ENCODE results near the gene ACTR1B.

The ACTR1B gene

DNA sequence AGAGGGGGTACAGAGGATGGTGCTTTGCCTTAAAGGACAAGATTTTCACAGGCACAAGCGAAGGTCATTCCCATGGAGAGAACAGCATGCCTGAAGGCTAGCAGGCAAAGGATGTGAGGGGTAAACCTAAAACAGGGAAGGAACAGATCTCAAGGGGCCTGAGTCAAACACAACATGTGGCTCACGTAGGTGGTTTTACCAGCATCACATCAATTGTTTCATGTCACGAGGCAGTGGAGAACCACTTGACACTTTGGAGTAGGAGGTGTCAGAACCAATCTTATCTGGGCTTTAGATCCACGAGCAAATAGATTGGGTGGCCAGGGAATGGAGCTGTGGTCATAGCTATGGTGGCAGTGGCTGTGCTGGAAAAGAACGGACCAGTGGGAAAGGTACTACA, 9.5 kb downstream of the ACTR1B start:
- DNase-seq (ENCODE audit: low read depth), result no peak
- TF ChIP-seq, protein P1, sequence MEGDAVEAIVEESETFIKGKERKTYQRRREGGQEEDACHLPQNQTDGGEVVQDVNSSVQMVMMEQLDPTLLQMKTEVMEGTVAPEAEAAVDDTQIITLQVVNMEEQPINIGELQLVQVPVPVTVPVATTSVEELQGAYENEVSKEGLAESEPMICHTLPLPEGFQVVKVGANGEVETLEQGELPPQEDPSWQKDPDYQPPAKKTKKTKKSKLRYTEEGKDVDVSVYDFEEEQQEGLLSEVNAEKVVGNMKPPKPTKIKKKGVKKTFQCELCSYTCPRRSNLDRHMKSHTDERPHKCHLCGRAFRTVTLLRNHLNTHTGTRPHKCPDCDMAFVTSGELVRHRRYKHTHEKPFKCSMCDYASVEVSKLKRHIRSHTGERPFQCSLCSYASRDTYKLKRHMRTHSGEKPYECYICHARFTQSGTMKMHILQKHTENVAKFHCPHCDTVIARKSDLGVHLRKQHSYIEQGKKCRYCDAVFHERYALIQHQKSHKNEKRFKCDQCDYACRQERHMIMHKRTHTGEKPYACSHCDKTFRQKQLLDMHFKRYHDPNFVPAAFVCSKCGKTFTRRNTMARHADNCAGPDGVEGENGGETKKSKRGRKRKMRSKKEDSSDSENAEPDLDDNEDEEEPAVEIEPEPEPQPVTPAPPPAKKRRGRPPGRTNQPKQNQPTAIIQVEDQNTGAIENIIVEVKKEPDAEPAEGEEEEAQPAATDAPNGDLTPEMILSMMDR (IDR thresholded peaks at IDR 0.05; ENCODE audit: low read length, missing control alignments), result no peak
- no peak overlapping the region for H3K4me3 ChIP-seq (replicated peaks; ENCODE audit: low read depth, low read length)

DNA sequence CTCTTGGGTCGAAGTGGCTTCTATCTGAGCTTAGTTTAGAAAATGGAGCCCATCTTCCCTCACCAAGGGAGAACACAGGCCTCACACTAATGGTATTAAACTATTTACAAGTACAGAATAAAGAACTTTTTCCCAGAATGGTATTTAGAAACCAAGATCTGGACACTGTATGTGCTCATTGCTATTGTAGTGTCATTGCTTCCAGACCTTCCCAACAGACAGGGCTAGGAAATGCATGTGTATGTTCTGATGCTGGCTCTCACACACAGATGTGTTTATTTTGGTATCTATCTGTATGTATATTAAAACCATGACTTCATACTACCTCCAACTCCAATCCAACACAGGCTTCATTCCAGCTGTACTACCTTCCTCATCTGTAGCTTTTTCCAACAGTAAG, 10.0 kb downstream of the ACTR1B start:
- no peak overlapping the region for H3K4me3 ChIP-seq (replicated peaks; ENCODE audit: low read depth, low read length)
- TF ChIP-seq, protein P1 (IDR thresholded peaks at IDR 0.05; ENCODE audit: low read length, missing control alignments), result no peak
- DNase-seq (ENCODE audit: low read depth), result no peak

- TF ChIP-seq, protein P1 (IDR thresholded peaks at IDR 0.05; ENCODE audit: low read length, missing control alignments), result no peak
- DNase-seq (ENCODE audit: low read depth), result no peak
- no peak overlapping the region for H3K4me3 ChIP-seq (replicated peaks; ENCODE audit: low read depth, low read length)
These were observed 10.4 kb downstream of the ACTR1B start for GRCh38 chr2:97653473-97653872.

GRCh38 chr2:97651114-97651513, 12.7 kb downstream of the ACTR1B start:
- no peak overlapping the region for H3K4me3 ChIP-seq (replicated peaks; ENCODE audit: low read depth, low read length)
- no peak for DNase-seq (ENCODE audit: low read depth)
- TF ChIP-seq, protein P1 (IDR thresholded peaks at IDR 0.05; ENCODE audit: low read length, missing control alignments), result no peak

DNA sequence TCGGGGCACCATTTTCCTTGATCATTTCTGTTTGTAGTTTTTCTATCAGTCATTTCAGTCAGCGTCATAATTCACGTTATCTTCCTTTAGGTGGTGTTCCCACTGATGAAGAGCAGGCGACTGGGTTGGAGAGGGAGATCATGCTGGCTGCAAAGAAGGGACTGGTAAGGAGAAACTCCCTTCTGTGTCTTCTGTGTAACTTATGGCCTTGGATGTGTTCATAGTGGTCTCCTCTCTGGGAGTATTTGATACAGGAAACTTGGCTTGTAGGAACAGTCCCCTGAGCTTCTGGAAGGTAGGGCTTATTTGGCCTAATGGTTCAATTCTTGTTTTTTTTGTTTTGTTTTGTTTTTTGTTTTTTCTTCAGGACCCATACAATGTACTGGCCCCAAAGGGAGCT, 16.9 kb downstream of the ACTR1B start:
- TF ChIP-seq, protein P1 (IDR thresholded peaks at IDR 0.05; ENCODE audit: low read length, missing control alignments), result no peak
- H3K4me3 ChIP-seq (replicated peaks; ENCODE audit: low read depth, low read length), result peak overlapping the region; percentile 98
- no peak for DNase-seq (ENCODE audit: low read depth)

- peak within 1 kb of the TSS; percentile 98 for H3K4me3 ChIP-seq (replicated peaks; ENCODE audit: low read depth, low read length)
- peak; percentile 97 for DNase-seq (ENCODE audit: low read depth)
- TF ChIP-seq, protein P1 (IDR thresholded peaks at IDR 0.05; ENCODE audit: low read length, missing control alignments), result no peak
These were observed 17.9 kb downstream of the ACTR1B start, which contains the start of gene COX5B for GRCh38 chr2:97645695-97646629. COX5B (plus strand) TSS chr2:97646062; CDS start chr2:97646087, 25 bp downstream.
